SJSA1 (cell line): ENCODE measurements around the gene TRA2A. TPM values are rescaled to one million over a fixed set of nuclear protein-coding genes. Genes with fewer than 3 reads are reported as not detected.

ENCODE experiments used
- DNase-seq, 2 experiments: peaks; one replicate each; pipeline ENCODE4 v3.0.0-alpha.2; 2015 to 2020; ENCODE audit warnings: low spot score in 2 of 2, low read depth in 1 of 2
- H3K27ac ChIP-seq: fragments of 250-450 bp; sonication (Bioruptor Pico); 2 replicates; pipeline ENCODE4 v1.5.1; 2020; ENCODE audit warnings: mild to moderate bottlenecking, moderate library complexity
- H3K27me3 ChIP-seq: fragments of 250-450 bp; sonication (Bioruptor Pico); replicated peaks from 2 replicates; pipeline ENCODE4 v1.5.1; 2020; ENCODE audit warnings: mild to moderate bottlenecking, moderate library complexity
- H3K36me3 ChIP-seq: fragments of 250-450 bp; sonication (Bioruptor Pico); 2 replicates; pipeline ENCODE4 v1.5.1; 2020; ENCODE audit warnings: mild to moderate bottlenecking
- H3K4me1 ChIP-seq: fragments of 250-450 bp; sonication (Bioruptor Pico); replicated peaks from 2 replicates; pipeline ENCODE4 v1.6.1; 2021; ENCODE audit warnings: mild to moderate bottlenecking
- H3K4me3 ChIP-seq: fragments of 250-450 bp; sonication (Bioruptor Pico); 2 replicates; pipeline ENCODE4 v1.5.1; 2020; ENCODE audit warnings: mild to moderate bottlenecking
- H3K9me3 ChIP-seq: fragments of 250-450 bp; sonication (Bioruptor Pico); replicated peaks from 2 replicates; pipeline ENCODE4 v1.5.1; 2020; ENCODE audit warnings: mild to moderate bottlenecking
- total RNA-seq: library from RNA; depleted of rRNA; stranded (reverse); fragments of >200 nt; shearing (Covaris generic); gene quantifications from 2 replicates; pipeline ENCODE4 v1.2.3, GENCODE V29; 2014; rRNA removed

The TRA2A gene
- total RNA-seq, result 21.1 and 29.0 TPM in 2 replicates

GRCh38 chr7:23531794-23532489, at the start of gene TRA2A:
Gene TRA2A, minus strand, starts transcription at chr7:23531981. Its CDS starts 157 bp downstream, at chr7:23531824.
- Histone ChIP-seq H3K9me3 (no peaks in the 10 kb centered on the region), H3K27ac (peak within 1 kb of the TSS; percentile 96), H3K4me3 (peak within 1 kb of the TSS; percentile 87), H3K4me1 (peaks cover 20% of the 10 kb centered on the region), H3K27me3 (no peaks in the 10 kb centered on the region), H3K36me3 (peaks cover 34% of the 10 kb centered on the region)
- DNase-seq, result peak; percentile 99

DNA sequence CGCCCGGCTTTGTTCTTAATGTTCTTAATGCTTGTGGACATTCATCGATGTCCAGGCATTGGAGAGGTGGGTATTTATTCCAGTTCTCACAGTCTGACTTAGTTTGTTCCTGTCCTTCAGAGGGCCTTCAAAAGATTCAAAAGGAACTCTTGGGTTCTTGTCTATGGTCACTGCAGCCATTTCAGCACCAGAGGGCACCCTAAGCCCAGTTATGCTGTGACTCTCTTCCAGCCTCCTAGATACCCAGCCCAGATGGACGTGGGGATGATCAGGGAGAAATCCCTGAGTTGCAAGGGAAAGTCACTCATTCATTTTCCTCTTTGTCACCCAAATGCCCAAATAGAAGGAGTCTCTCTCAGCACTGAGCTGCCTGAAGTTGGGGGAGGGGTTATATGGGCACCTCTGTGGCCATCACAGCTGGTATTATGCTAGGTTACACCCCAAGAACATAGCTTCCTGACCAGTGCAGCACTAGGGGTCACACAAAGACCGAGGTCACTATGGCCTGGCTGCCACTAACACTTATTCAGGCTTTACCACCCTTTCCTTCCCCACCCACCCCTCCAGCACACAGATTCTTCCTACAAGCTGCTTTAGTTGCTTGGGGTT, 38.9 kb upstream of the TRA2A start:
- Histone ChIP-seq H3K36me3 (no peaks in the 10 kb centered on the region), H3K4me3 (no peak overlapping the region), H3K4me1 (peaks cover 4% of the 10 kb centered on the region; the same call in 1 of the 2 replicates), H3K27ac (no peak overlapping the region), H3K27me3 (peaks cover 3% of the 10 kb centered on the region), H3K9me3 (no peaks in the 10 kb centered on the region)
- peak; percentile 83 to 87 for DNase-seq

DNA sequence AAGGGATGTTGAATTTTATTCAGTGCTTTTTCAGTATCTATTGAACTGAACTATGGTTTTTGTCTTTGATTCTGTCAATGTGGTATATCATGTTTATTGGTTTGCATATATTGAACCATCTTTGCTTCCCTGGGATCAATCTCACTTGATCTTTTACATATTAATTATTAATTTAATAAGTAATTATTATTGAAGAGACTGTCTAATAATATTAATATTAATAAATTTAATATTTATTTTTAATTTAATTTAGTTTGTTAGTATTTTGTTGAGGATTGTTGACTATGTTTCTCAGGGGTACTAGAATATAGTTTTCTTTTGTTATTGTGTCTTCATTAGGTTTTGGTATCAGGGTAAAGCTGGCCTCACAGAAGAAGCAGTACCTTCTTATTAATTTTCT, 26.5 kb upstream of the TRA2A start:
- Histone ChIP-seq H3K27me3 (peaks cover 16% of the 10 kb centered on the region), H3K36me3 (no peaks in the 10 kb centered on the region), H3K27ac (no peak overlapping the region), H3K4me1 (no peaks in the 10 kb centered on the region), H3K4me3 (no peak overlapping the region), H3K9me3 (no peaks in the 10 kb centered on the region)
- DNase-seq, result no peak

GRCh38 chr7:23547662-23548061, 15.9 kb upstream of the TRA2A start:
- no peak overlapping the region for H3K27ac ChIP-seq
- no peaks in the 10 kb centered on the region for H3K27me3 ChIP-seq
- no peak overlapping the region for H3K4me3 ChIP-seq
- no peaks in the 10 kb centered on the region for H3K36me3 ChIP-seq
- DNase-seq, result no peak
- H3K9me3 ChIP-seq, result peaks cover 2% of the 10 kb centered on the region; the same call in 1 of the 2 replicates
- H3K4me1 ChIP-seq, result no peaks in the 10 kb centered on the region

DNA sequence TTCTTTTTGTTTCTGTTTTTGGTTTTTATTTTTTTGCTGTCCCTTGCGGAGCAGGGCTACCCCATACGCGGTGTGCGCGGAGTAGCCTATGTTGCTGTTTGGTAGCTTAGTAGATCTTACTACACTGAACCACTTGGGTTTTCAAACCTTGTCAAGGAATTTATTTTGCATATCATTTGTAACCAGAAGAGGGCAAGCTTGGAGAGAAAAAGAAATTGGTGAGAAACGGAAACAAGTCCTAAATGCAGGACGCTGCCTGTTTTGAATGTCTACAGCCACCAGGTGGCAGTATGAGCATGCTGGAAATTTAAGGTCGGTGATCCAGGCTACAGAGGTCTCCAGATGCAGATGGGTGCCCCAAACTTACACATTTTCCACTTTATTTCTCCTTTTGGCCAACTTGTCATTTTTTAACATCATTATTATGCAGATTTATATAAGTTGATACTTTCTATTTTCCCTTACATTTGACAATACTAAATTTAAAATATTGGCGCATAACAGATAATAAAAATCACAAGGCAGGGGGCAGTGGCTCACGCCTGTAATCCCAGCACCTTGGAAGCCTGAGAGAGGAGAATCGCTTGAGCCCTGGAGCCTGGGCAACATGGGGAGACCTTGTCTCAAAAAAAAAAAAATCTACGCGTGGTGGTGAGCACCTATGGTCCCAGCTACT, 15.3 kb upstream of the TRA2A start:
- Histone ChIP-seq H3K4me3 (no peak overlapping the region), H3K36me3 (no peaks in the 10 kb centered on the region), H3K4me1 (no peaks in the 10 kb centered on the region), H3K9me3 (peaks cover 4% of the 10 kb centered on the region; the same call in 1 of the 2 replicates), H3K27me3 (no peaks in the 10 kb centered on the region), H3K27ac (no peak overlapping the region)
- DNase-seq, result peak; percentile 83 to 94

DNA sequence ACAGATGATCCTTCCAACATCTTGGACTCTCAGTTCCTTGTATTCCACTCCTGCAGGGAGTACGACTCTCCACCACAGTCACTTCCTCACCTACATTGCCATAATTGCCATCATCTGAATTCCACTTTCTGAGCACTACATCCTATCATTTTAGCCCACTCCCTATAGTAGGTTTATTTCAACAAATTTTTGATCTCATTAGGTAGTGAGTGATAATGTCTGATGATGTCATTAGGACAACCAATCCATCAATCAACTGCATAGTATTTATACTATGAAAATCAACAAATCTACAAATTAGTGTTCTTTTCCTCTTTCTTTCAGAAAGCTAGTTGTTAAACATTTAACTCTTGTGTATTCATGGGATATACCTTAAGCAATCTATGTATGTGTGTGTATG, 13.7 kb upstream of the TRA2A start:
- DNase-seq, result no peak
- Histone ChIP-seq H3K27me3 (no peaks in the 10 kb centered on the region), H3K36me3 (no peaks in the 10 kb centered on the region), H3K27ac (no peak overlapping the region), H3K4me1 (no peaks in the 10 kb centered on the region), H3K9me3 (peaks cover 4% of the 10 kb centered on the region; the same call in 1 of the 2 replicates), H3K4me3 (no peak overlapping the region)

GRCh38 chr7:23544913-23545354, 13.2 kb upstream of the TRA2A start:
- no peaks in the 10 kb centered on the region for H3K27me3 ChIP-seq
- no peak overlapping the region for H3K4me3 ChIP-seq
- H3K9me3 ChIP-seq, result peaks cover 4% of the 10 kb centered on the region; the same call in 1 of the 2 replicates
- H3K4me1 ChIP-seq, result peaks cover 2% of the 10 kb centered on the region; the same call in 1 of the 2 replicates
- H3K27ac ChIP-seq, result no peak overlapping the region
- H3K36me3 ChIP-seq, result no peaks in the 10 kb centered on the region
- DNase-seq, result peak in 1 of 2 experiments; percentile 36

GRCh38 chr7:23542752-23543151, 11.0 kb upstream of the TRA2A start:
- Histone ChIP-seq H3K27me3 (no peaks in the 10 kb centered on the region), H3K27ac (no peak overlapping the region), H3K36me3 (no peaks in the 10 kb centered on the region), H3K4me1 (peaks cover 9% of the 10 kb centered on the region; the same call in 1 of the 2 replicates), H3K4me3 (no peak overlapping the region), H3K9me3 (peaks cover 4% of the 10 kb centered on the region; the same call in 1 of the 2 replicates)
- no peak for DNase-seq

GRCh38 chr7:23539494-23539907, 7.7 kb upstream of the TRA2A start:
- Histone ChIP-seq H3K4me1 (peaks cover 9% of the 10 kb centered on the region; the same call in 1 of the 2 replicates), H3K9me3 (peaks cover 4% of the 10 kb centered on the region; the same call in 1 of the 2 replicates), H3K36me3 (no peaks in the 10 kb centered on the region), H3K4me3 (no peak overlapping the region), H3K27ac (no peak overlapping the region), H3K27me3 (no peaks in the 10 kb centered on the region)
- peak in 1 of 2 experiments; percentile 27 for DNase-seq

- Histone ChIP-seq H3K4me1 (peaks cover 9% of the 10 kb centered on the region; the same call in 1 of the 2 replicates), H3K27ac (no peak overlapping the region), H3K36me3 (no peaks in the 10 kb centered on the region), H3K4me3 (no peak overlapping the region), H3K27me3 (no peaks in the 10 kb centered on the region), H3K9me3 (peaks cover 4% of the 10 kb centered on the region; the same call in 1 of the 2 replicates)
- no peak for DNase-seq
Observed at GRCh38 chr7:23538301-23538700, 6.5 kb upstream of the TRA2A start.

DNA sequence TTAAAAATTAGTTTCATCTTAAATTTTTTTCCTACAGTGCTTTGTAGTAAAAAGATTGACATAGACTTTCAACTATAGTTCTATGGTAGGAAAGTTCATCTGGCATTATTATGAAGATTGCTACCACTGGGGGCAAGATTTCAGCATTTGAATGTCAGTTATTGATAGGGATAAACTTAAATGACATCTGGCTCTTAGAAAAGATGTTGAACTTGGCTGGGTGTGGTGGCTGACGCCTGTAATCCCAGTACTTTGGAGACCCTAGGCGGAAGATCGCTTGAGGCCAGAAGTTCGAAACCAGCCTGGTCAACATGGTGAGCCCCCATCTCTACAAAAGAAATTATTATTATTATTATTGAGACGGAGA, 1.4 kb upstream of the TRA2A start:
- Histone ChIP-seq H3K27me3 (no peaks in the 10 kb centered on the region), H3K27ac (no peak overlapping the region), H3K4me1 (peaks cover 20% of the 10 kb centered on the region), H3K4me3 (no peak overlapping the region), H3K36me3 (peaks cover 29% of the 10 kb centered on the region), H3K9me3 (no peaks in the 10 kb centered on the region)
- DNase-seq, result no peak

GRCh38 chr7:23532490-23533237, 883 bp upstream of the TRA2A start:
- Histone ChIP-seq H3K4me1 (peaks cover 20% of the 10 kb centered on the region), H3K27ac (peak overlapping the region; percentile 96), H3K4me3 (peak overlapping the region; percentile 87), H3K27me3 (no peaks in the 10 kb centered on the region), H3K36me3 (peaks cover 29% of the 10 kb centered on the region), H3K9me3 (no peaks in the 10 kb centered on the region)
- DNase-seq, result no peak

DNA sequence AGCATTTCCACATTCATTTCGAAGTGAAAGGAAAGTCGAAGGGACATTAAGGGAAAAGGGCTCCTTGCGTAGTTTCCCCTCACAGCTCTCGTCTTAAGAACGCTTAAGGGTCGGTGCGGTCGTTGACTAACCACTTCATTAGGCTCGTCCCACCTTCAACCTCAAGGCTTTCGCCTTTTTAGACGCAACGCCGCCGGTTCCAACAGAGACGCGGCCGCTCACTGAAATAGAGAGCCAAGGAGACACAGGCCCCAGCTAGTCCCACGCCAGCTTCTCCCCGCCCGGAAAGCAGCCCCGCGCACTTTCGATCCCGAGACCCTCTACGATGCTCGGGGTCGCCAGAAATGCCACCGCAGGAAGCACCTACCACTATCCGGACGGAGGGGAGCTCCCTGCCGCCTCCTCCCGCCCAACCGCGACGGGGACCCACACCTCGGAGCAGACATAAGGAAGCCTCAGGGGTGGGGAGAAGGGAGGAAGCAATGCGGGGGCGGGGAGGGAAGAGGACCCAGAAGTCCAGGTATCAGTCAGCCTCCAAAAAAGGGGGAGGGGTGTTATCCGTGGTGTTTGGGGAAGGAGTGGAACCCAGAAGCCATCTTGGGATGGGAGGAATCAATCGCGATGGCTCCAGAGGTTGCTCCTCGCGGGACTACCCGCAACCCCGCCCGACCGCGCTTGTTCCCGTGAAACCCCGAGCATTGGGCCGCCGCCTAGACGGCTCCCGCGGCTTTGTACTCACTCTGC, 559 bp downstream of the TRA2A start:
- H3K27me3 ChIP-seq, result no peaks in the 10 kb centered on the region
- peak overlapping the region; percentile 87 for H3K4me3 ChIP-seq
- H3K36me3 ChIP-seq, result peaks cover 34% of the 10 kb centered on the region
- DNase-seq, result peak; percentile 60 to 75
- H3K9me3 ChIP-seq, result no peaks in the 10 kb centered on the region
- H3K4me1 ChIP-seq, result peaks cover 20% of the 10 kb centered on the region
- peak overlapping the region; percentile 96 for H3K27ac ChIP-seq
